ENCODE data around the gene MAGEB16.

The MAGEB16 gene

GRCh38 chrX:35798042-35798441, at the start of gene MAGEB16:
Gene MAGEB16 (plus strand): TSS chrX:35798342. CDS start chrX:35802197, 3,855 bp downstream.
- no peaks in the 10 kb centered on the region for H3K9me3 ChIP-seq (ENCODE audit: control insufficient read depth, insufficient read depth, low read length)
- H3K4me1 ChIP-seq (ENCODE audit: insufficient read depth, low read length) = no peaks in the 10 kb centered on the region
- no peak within 1 kb of the TSS for H3K9ac ChIP-seq (ENCODE audit: low read depth, low read length)
- no peaks in the 10 kb centered on the region for H3K36me3 ChIP-seq (ENCODE audit: insufficient read depth, low read length)

GRCh38 chrX:35773958-35774564, 24.1 kb upstream of the MAGEB16 start:
- Histone ChIP-seq H3K9ac (ENCODE audit: low read depth, low read length) (no peak overlapping the region), H3K36me3 (ENCODE audit: insufficient read depth, low read length) (no peaks in the 10 kb centered on the region), H3K9me3 (ENCODE audit: control insufficient read depth, insufficient read depth, low read length) (no peaks in the 10 kb centered on the region), H3K4me1 (ENCODE audit: insufficient read depth, low read length) (no peaks in the 10 kb centered on the region)

GRCh38 chrX:35785075-35785474, 13.1 kb upstream of the MAGEB16 start:
- Histone ChIP-seq H3K9ac (ENCODE audit: low read depth, low read length) (no peak overlapping the region), H3K4me1 (ENCODE audit: insufficient read depth, low read length) (no peaks in the 10 kb centered on the region; the same call in 1 of the 2 replicates), H3K9me3 (ENCODE audit: control insufficient read depth, insufficient read depth, low read length) (no peaks in the 10 kb centered on the region; the same call in 1 of the 2 replicates), H3K36me3 (ENCODE audit: insufficient read depth, low read length) (no peaks in the 10 kb centered on the region)

- H3K4me1 ChIP-seq (ENCODE audit: insufficient read depth, low read length) = no peaks in the 10 kb centered on the region; the same call in 1 of the 2 replicates
- H3K36me3 ChIP-seq (ENCODE audit: insufficient read depth, low read length) = no peaks in the 10 kb centered on the region
- no peak overlapping the region for H3K9ac ChIP-seq (ENCODE audit: low read depth, low read length)
- H3K9me3 ChIP-seq (ENCODE audit: control insufficient read depth, insufficient read depth, low read length) = no peaks in the 10 kb centered on the region; the same call in 1 of the 2 replicates
Observed at GRCh38 chrX:35786271-35786670, 11.9 kb upstream of the MAGEB16 start.

- no peaks in the 10 kb centered on the region; the same call in 1 of the 2 replicates for H3K9me3 ChIP-seq (ENCODE audit: control insufficient read depth, insufficient read depth, low read length)
- H3K9ac ChIP-seq (ENCODE audit: low read depth, low read length) = no peak overlapping the region
- no peaks in the 10 kb centered on the region; the same call in 1 of the 2 replicates for H3K4me1 ChIP-seq (ENCODE audit: insufficient read depth, low read length)
Observed at GRCh38 chrX:35787867-35788266, 10.3 kb upstream of the MAGEB16 start.

GRCh38 chrX:35800474-35800873, 2.3 kb downstream of the MAGEB16 start:
- no peaks in the 10 kb centered on the region for H3K36me3 ChIP-seq (ENCODE audit: insufficient read depth, low read length)
- H3K9me3 ChIP-seq (ENCODE audit: control insufficient read depth, insufficient read depth, low read length) = no peaks in the 10 kb centered on the region
- no peaks in the 10 kb centered on the region for H3K4me1 ChIP-seq (ENCODE audit: insufficient read depth, low read length)
- H3K9ac ChIP-seq (ENCODE audit: low read depth, low read length) = no peak overlapping the region

More at GRCh38 chrX:35787867-35788266, 10.3 kb upstream of the MAGEB16 start:
- no peaks in the 10 kb centered on the region for H3K36me3 ChIP-seq (ENCODE audit: insufficient read depth, low read length)

- Histone ChIP-seq H3K4me1 (ENCODE audit: insufficient read depth, low read length) (no peaks in the 10 kb centered on the region), H3K36me3 (ENCODE audit: insufficient read depth, low read length) (no peaks in the 10 kb centered on the region), H3K9ac (ENCODE audit: low read depth, low read length) (no peak overlapping the region), H3K9me3 (ENCODE audit: control insufficient read depth, insufficient read depth, low read length) (peaks cover 5% of the 10 kb centered on the region; the same call in 1 of the 2 replicates)
Observed at GRCh38 chrX:35809781-35810180, 11.6 kb downstream of the MAGEB16 start.

- Histone ChIP-seq H3K4me1 (ENCODE audit: insufficient read depth, low read length) (peaks cover 10% of the 10 kb centered on the region; the same call in 1 of the 2 replicates), H3K9me3 (ENCODE audit: control insufficient read depth, insufficient read depth, low read length) (no peaks in the 10 kb centered on the region), H3K36me3 (ENCODE audit: insufficient read depth, low read length) (no peaks in the 10 kb centered on the region), H3K9ac (ENCODE audit: low read depth, low read length) (no peak overlapping the region)
Observed at GRCh38 chrX:35819241-35819640, 21.1 kb downstream of the MAGEB16 start.

- Histone ChIP-seq H3K36me3 (ENCODE audit: insufficient read depth, low read length) (no peaks in the 10 kb centered on the region), H3K9me3 (ENCODE audit: control insufficient read depth, insufficient read depth, low read length) (no peaks in the 10 kb centered on the region), H3K9ac (ENCODE audit: low read depth, low read length) (no peak overlapping the region), H3K4me1 (ENCODE audit: insufficient read depth, low read length) (peaks cover 15% of the 10 kb centered on the region; the same call in 1 of the 2 replicates)
Observed at GRCh38 chrX:35826503-35826902, 28.4 kb downstream of the MAGEB16 start.

GRCh38 chrX:35829501-35829900, 31.4 kb downstream of the MAGEB16 start:
- Histone ChIP-seq H3K36me3 (ENCODE audit: insufficient read depth, low read length) (no peaks in the 10 kb centered on the region), H3K9ac (ENCODE audit: low read depth, low read length) (no peak overlapping the region), H3K9me3 (ENCODE audit: control insufficient read depth, insufficient read depth, low read length) (no peaks in the 10 kb centered on the region), H3K4me1 (ENCODE audit: insufficient read depth, low read length) (peaks cover 5% of the 10 kb centered on the region; the same call in 1 of the 2 replicates)

- Histone ChIP-seq H3K9ac (ENCODE audit: low read depth, low read length) (no peak overlapping the region), H3K4me1 (ENCODE audit: insufficient read depth, low read length) (peaks cover 2% of the 10 kb centered on the region; the same call in 1 of the 2 replicates), H3K9me3 (ENCODE audit: control insufficient read depth, insufficient read depth, low read length) (0 out of 2 replicates have a peak, but pooled peaks cover 3% of the 10 kb centered on the region), H3K36me3 (ENCODE audit: insufficient read depth, low read length) (no peaks in the 10 kb centered on the region)
Observed at GRCh38 chrX:35841872-35842271, 43.7 kb downstream of the MAGEB16 start.

- Histone ChIP-seq H3K9me3 (ENCODE audit: control insufficient read depth, insufficient read depth, low read length) (0 out of 2 replicates have a peak, but pooled peaks cover 3% of the 10 kb centered on the region), H3K4me1 (ENCODE audit: insufficient read depth, low read length) (peaks cover 2% of the 10 kb centered on the region; the same call in 1 of the 2 replicates), H3K36me3 (ENCODE audit: insufficient read depth, low read length) (no peaks in the 10 kb centered on the region), H3K9ac (ENCODE audit: low read depth, low read length) (no peak overlapping the region)
Observed at GRCh38 chrX:35842674-35843073, 44.5 kb downstream of the MAGEB16 start.

GRCh38 chrX:35847736-35848135, 49.6 kb downstream of the MAGEB16 start:
- H3K9me3 ChIP-seq (ENCODE audit: control insufficient read depth, insufficient read depth, low read length) = no peaks in the 10 kb centered on the region
- no peaks in the 10 kb centered on the region for H3K36me3 ChIP-seq (ENCODE audit: insufficient read depth, low read length)
- no peaks in the 10 kb centered on the region; the same call in 1 of the 2 replicates for H3K4me1 ChIP-seq (ENCODE audit: insufficient read depth, low read length)
- H3K9ac ChIP-seq (ENCODE audit: low read depth, low read length) = no peak overlapping the region

Data from ES-I3 (cell line).